HK-2 (cell line): ENCODE data around the gene SNAI3.

Source experiments
- DNase-seq: peaks from one replicate; pipeline ENCODE4 v3.0.0-alpha.2; 2018; ENCODE audit not compliant: unreplicated experiment

SNAI3 gene

GRCh38 chr16:88705801-88706228, 19.5 kb upstream of the SNAI3 start:
- DNase-seq, result no peak

GRCh38 chr16:88705076-88705684, 18.9 kb upstream of the SNAI3 start:
- DNase-seq, result no peak

- no peak for DNase-seq
Measured at GRCh38 chr16:88703486-88704309, 17.4 kb upstream of the SNAI3 start.

GRCh38 chr16:88702371-88703210, 16.3 kb upstream of the SNAI3 start:
- DNase-seq, result no peak

GRCh38 chr16:88701581-88702370, 15.5 kb upstream of the SNAI3 start:
- no peak for DNase-seq

GRCh38 chr16:88700636-88701482, 14.6 kb upstream of the SNAI3 start:
- DNase-seq, result peak; percentile 71

- no peak for DNase-seq
Measured at GRCh38 chr16:88700322-88700635, 14.0 kb upstream of the SNAI3 start.

- DNase-seq, result no peak
Measured at GRCh38 chr16:88699180-88699579, 12.9 kb upstream of the SNAI3 start.

GRCh38 chr16:88698646-88699045, 12.3 kb upstream of the SNAI3 start:
- DNase-seq, result no peak

- no peak for DNase-seq
Measured at GRCh38 chr16:88697831-88698615, 11.7 kb upstream of the SNAI3 start.

- no peak for DNase-seq
Measured at GRCh38 chr16:88697116-88697830, 11.0 kb upstream of the SNAI3 start.

GRCh38 chr16:88696441-88696840, 10.1 kb upstream of the SNAI3 start:
- DNase-seq, result no peak

- no peak for DNase-seq
Measured at GRCh38 chr16:88695753-88696152, 9.4 kb upstream of the SNAI3 start.

- DNase-seq, result no peak
Measured at GRCh38 chr16:88695218-88695617, 8.9 kb upstream of the SNAI3 start.

GRCh38 chr16:88694221-88695087, 8.1 kb upstream of the SNAI3 start:
- no peak for DNase-seq

GRCh38 chr16:88693420-88694177, 7.3 kb upstream of the SNAI3 start:
- DNase-seq, result no peak

- DNase-seq, result no peak
Measured at GRCh38 chr16:88692861-88693260, 6.6 kb upstream of the SNAI3 start.
